ENCODE measurements around the gene ARHGEF17. TPM values are rescaled to one million over a fixed set of nuclear protein-coding genes. Genes with fewer than 3 reads are reported as not detected.

ARHGEF17 gene
- total and polyA plus RNA-seq, 2 of the 8 experiments (the other 6 are each of a cell fraction or from before 2014, with no cell fraction given): 11.3 to 14.6 TPM

DNA sequence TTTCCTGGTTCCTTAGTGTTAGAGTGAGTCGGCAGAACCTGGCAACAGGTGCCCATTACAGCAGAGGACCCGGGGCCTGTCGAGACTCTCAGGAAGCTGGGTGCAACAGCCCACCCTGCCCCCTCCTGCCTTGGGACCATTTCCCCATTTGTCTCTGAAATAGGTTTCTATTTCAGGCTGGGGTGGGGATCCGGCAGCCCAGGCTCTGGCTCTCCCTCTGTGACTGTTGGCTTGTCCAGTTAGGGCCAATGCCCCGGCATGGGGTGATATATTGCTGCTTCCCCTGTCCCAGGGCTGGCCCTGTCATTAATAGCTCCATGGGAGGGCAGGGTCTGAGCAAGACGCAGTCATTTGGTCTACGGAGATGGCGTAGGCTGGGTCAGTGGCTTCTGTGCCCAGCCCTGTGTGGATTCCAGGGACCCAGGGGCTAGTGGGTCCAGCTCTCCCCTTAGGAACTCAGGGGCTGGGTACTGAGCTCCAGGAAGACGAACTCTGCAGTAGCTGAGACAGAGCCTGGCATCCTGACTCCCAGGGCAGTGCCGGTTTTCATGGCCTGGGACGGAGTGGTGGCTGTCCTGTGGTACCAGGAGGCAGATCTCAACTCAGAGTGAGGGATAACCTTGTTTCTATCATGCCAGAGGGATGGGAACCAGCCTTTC is 33.2 kb upstream of the ARHGEF17 start (continued):
- TF ChIP-seq, protein P1, sequence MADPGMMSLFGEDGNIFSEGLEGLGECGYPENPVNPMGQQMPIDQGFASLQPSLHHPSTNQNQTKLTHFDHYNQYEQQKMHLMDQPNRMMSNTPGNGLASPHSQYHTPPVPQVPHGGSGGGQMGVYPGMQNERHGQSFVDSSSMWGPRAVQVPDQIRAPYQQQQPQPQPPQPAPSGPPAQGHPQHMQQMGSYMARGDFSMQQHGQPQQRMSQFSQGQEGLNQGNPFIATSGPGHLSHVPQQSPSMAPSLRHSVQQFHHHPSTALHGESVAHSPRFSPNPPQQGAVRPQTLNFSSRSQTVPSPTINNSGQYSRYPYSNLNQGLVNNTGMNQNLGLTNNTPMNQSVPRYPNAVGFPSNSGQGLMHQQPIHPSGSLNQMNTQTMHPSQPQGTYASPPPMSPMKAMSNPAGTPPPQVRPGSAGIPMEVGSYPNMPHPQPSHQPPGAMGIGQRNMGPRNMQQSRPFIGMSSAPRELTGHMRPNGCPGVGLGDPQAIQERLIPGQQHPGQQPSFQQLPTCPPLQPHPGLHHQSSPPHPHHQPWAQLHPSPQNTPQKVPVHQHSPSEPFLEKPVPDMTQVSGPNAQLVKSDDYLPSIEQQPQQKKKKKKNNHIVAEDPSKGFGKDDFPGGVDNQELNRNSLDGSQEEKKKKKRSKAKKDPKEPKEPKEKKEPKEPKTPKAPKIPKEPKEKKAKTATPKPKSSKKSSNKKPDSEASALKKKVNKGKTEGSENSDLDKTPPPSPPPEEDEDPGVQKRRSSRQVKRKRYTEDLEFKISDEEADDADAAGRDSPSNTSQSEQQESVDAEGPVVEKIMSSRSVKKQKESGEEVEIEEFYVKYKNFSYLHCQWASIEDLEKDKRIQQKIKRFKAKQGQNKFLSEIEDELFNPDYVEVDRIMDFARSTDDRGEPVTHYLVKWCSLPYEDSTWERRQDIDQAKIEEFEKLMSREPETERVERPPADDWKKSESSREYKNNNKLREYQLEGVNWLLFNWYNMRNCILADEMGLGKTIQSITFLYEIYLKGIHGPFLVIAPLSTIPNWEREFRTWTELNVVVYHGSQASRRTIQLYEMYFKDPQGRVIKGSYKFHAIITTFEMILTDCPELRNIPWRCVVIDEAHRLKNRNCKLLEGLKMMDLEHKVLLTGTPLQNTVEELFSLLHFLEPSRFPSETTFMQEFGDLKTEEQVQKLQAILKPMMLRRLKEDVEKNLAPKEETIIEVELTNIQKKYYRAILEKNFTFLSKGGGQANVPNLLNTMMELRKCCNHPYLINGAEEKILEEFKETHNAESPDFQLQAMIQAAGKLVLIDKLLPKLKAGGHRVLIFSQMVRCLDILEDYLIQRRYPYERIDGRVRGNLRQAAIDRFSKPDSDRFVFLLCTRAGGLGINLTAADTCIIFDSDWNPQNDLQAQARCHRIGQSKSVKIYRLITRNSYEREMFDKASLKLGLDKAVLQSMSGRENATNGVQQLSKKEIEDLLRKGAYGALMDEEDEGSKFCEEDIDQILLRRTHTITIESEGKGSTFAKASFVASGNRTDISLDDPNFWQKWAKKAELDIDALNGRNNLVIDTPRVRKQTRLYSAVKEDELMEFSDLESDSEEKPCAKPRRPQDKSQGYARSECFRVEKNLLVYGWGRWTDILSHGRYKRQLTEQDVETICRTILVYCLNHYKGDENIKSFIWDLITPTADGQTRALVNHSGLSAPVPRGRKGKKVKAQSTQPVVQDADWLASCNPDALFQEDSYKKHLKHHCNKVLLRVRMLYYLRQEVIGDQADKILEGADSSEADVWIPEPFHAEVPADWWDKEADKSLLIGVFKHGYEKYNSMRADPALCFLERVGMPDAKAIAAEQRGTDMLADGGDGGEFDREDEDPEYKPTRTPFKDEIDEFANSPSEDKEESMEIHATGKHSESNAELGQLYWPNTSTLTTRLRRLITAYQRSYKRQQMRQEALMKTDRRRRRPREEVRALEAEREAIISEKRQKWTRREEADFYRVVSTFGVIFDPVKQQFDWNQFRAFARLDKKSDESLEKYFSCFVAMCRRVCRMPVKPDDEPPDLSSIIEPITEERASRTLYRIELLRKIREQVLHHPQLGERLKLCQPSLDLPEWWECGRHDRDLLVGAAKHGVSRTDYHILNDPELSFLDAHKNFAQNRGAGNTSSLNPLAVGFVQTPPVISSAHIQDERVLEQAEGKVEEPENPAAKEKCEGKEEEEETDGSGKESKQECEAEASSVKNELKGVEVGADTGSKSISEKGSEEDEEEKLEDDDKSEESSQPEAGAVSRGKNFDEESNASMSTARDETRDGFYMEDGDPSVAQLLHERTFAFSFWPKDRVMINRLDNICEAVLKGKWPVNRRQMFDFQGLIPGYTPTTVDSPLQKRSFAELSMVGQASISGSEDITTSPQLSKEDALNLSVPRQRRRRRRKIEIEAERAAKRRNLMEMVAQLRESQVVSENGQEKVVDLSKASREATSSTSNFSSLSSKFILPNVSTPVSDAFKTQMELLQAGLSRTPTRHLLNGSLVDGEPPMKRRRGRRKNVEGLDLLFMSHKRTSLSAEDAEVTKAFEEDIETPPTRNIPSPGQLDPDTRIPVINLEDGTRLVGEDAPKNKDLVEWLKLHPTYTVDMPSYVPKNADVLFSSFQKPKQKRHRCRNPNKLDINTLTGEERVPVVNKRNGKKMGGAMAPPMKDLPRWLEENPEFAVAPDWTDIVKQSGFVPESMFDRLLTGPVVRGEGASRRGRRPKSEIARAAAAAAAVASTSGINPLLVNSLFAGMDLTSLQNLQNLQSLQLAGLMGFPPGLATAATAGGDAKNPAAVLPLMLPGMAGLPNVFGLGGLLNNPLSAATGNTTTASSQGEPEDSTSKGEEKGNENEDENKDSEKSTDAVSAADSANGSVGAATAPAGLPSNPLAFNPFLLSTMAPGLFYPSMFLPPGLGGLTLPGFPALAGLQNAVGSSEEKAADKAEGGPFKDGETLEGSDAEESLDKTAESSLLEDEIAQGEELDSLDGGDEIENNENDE (IDR thresholded peaks at IDR 0.05; ENCODE audit: insufficient replicate concordance, low read length): no peak
- TF ChIP-seq SAP30 (IDR thresholded peaks at IDR 0.05; ENCODE audit: insufficient read depth, insufficient replicate concordance, low read length) (no peak), RAD21 (IDR thresholded peaks at IDR 0.05 in 1 of 2, conservative IDR thresholded peaks at IDR 0.05 in 1 of 2; ENCODE audit: low read depth in 2 of 2, low read length in 2 of 2) (no peak), EP300 (IDR thresholded peaks at IDR 0.05; ENCODE audit: borderline replicate concordance in 1 of 2, low read depth in 2 of 2, low read length in 2 of 2) (no peak), SIRT6 (IDR thresholded peaks at IDR 0.05; ENCODE audit: low read length) (no peak), GABPA (IDR thresholded peaks at IDR 0.05; ENCODE audit: borderline replicate concordance, insufficient read depth, low read length) (no peak), KDM4A (IDR thresholded peaks at IDR 0.05; ENCODE audit: low read depth, low read length, severe bottlenecking) (no peak), CEBPB (IDR thresholded peaks at IDR 0.05; ENCODE audit: low read depth, low read length) (no peak)

Data from H1 (cell line).